ENCODE measurements around the gene C10orf62.
A peak's percentile ranks its signal among the peaks of the same experiment; 100 is the strongest.

The C10orf62 gene

DNA sequence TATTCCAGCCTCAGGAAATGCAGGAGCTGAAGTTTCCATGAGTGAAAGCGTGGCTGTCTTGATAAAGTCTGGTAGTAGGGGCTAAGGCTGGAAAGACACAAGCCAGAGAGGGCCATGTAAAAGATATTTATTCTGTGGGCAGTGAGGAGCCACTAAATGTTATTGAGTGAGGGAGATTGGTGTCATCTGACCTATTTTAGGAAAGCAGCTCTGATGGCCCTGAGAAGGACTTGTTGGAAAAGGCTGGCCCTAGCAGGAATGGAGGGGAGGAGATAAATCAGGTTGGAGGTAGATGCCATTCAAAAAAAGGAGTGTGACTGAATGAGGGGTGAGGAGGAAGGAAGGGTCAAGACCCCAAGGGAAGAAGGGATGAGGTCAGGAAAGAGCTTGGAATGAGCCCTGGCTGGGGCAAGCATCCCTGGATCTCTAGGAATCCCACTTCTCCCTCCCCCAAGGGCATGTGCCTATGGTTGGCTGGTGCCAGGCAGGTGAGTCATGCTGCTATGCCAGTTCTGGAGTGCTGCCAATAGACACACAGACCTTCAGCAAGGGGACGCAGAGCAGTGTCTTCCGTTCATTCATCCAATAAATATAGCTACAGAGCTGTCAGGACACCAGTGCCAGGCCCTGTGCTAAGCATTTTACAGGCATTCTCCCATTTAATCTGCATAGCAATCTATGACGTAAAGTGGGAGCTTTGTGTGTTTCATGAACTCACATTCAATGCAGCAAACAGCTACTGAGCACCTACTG lies 15.0 kb upstream of the C10orf62 start (continued):
- TF ChIP-seq ZNF426 (tag by site-specific recombination; IDR thresholded peaks at IDR 0.05) (no peak), ZNF37A (tag by site-specific recombination; IDR thresholded peaks at IDR 0.05) (no peak), ZNF324 (tag by site-specific recombination; IDR thresholded peaks at IDR 0.05) (no peak), ZNF335 (tag by site-specific recombination; conservative IDR thresholded peaks at IDR 0.05) (peak; percentile 23; the same call in 1 of the 2 replicates), MYNN (tag by site-specific recombination; IDR thresholded peaks at IDR 0.05; ENCODE audit: borderline replicate concordance) (no peak), ZNF488 (tag by site-specific recombination; IDR thresholded peaks at IDR 0.05) (no peak), ZNF10 (tag by site-specific recombination; IDR thresholded peaks at IDR 0.05) (peak; percentile 34; the same call in 1 of the 2 replicates), ZNF148 (tag by site-specific recombination; IDR thresholded peaks at IDR 0.05; ENCODE audit: borderline replicate concordance) (no peak), IKZF3 (tag by site-specific recombination; IDR thresholded peaks at IDR 0.05) (peak; percentile 17; the same call in 1 of the 2 replicates), ZNF660 (tag by site-specific recombination; IDR thresholded peaks at IDR 0.05) (no peak), ZEB2 (tag by site-specific recombination; IDR thresholded peaks at IDR 0.05) (no peak), REPIN1 (tag by site-specific recombination; IDR thresholded peaks at IDR 0.05; ENCODE audit: low read depth) (no peak), ZNF776 (tag by site-specific recombination; IDR thresholded peaks at IDR 0.05; ENCODE audit: borderline replicate concordance) (no peak), ZNF239 (tag by site-specific recombination; IDR thresholded peaks at IDR 0.05) (no peak), ZNF518A (tag by site-specific recombination; conservative IDR thresholded peaks at IDR 0.05; ENCODE audit: low read depth) (no peak), ZBTB49 (tag by site-specific recombination; IDR thresholded peaks at IDR 0.05; ENCODE audit: low read depth) (no peak), ZNF280D (tag by site-specific recombination; IDR thresholded peaks at IDR 0.05) (no peak), ZNF16 (tag by site-specific recombination; IDR thresholded peaks at IDR 0.05; ENCODE audit: low read depth) (peak; percentile 46; the same call in 1 of the 2 replicates), ZNF416 (tag by site-specific recombination; IDR thresholded peaks at IDR 0.05) (no peak), ZNF585B (tag by site-specific recombination; IDR thresholded peaks at IDR 0.05) (no peak)
- TF ChIP-seq, protein P1, sequence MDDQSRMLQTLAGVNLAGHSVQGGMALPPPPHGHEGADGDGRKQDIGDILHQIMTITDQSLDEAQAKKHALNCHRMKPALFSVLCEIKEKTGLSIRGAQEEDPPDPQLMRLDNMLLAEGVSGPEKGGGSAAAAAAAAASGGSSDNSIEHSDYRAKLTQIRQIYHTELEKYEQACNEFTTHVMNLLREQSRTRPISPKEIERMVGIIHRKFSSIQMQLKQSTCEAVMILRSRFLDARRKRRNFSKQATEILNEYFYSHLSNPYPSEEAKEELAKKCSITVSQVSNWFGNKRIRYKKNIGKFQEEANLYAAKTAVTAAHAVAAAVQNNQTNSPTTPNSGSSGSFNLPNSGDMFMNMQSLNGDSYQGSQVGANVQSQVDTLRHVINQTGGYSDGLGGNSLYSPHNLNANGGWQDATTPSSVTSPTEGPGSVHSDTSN (CRISPR knock-in tag; IDR thresholded peaks at IDR 0.05): no peak
- TF ChIP-seq, protein P2, sequence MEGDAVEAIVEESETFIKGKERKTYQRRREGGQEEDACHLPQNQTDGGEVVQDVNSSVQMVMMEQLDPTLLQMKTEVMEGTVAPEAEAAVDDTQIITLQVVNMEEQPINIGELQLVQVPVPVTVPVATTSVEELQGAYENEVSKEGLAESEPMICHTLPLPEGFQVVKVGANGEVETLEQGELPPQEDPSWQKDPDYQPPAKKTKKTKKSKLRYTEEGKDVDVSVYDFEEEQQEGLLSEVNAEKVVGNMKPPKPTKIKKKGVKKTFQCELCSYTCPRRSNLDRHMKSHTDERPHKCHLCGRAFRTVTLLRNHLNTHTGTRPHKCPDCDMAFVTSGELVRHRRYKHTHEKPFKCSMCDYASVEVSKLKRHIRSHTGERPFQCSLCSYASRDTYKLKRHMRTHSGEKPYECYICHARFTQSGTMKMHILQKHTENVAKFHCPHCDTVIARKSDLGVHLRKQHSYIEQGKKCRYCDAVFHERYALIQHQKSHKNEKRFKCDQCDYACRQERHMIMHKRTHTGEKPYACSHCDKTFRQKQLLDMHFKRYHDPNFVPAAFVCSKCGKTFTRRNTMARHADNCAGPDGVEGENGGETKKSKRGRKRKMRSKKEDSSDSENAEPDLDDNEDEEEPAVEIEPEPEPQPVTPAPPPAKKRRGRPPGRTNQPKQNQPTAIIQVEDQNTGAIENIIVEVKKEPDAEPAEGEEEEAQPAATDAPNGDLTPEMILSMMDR (tag by site-specific recombination; IDR thresholded peaks at IDR 0.05): no peak

Data from HEK293 (cell line).